ENCODE data around the gene GLUL. TPM values are rescaled to one million over a fixed set of nuclear protein-coding genes. Genes with fewer than 3 reads are reported as not detected.
"Not testable (repeated sequence)": the region's sequence is repeated elsewhere in the genome, so short reads cannot be mapped to it uniquely, and the experiment has no call there.

Gene GLUL
- total RNA-seq, 1 donor from 2014 or later, result 496 TPM

GRCh38 chr1:182368358-182368757 lies 23.2 kb downstream of the GLUL start:
- no peak for DNase-seq (ENCODE audit: low spot score)

- no peak for DNase-seq (ENCODE audit: low spot score)
Observed at GRCh38 chr1:182367926-182368325, 23.7 kb downstream of the GLUL start.

- no peak for DNase-seq (ENCODE audit: low spot score)
Observed at GRCh38 chr1:182366596-182366995, 25.0 kb downstream of the GLUL start.

- DNase-seq (ENCODE audit: low spot score), result no peak
Observed at GRCh38 chr1:182359645-182360044, 31.9 kb downstream of the GLUL start.

- DNase-seq (ENCODE audit: low spot score), result no peak
Observed at GRCh38 chr1:182357913-182358312, 33.7 kb downstream of the GLUL start.

DNA sequence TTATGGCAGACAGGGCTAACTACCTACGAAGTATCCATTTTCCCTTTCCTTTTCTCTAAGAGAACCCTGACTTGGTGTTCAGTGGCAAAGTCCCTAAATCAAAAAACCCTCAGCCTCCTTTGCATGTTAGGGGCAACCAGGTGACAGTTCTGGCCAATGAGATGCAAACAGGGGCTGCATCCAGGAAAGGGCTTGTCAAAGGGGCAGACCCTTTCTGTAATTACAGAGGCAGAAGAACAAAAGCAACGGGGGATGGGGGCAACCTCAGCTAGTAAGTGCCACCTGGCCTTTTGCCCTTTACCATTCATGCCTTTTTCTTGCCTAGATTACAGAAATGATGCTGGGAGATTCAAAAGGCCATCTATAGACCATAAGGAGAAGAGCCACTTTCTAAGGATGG lies 34.4 kb downstream of the GLUL start:
- DNase-seq (ENCODE audit: low spot score), result no peak

- DNase-seq (ENCODE audit: low spot score), result no peak
Observed at GRCh38 chr1:182355723-182356098, 35.9 kb downstream of the GLUL start.

DNA sequence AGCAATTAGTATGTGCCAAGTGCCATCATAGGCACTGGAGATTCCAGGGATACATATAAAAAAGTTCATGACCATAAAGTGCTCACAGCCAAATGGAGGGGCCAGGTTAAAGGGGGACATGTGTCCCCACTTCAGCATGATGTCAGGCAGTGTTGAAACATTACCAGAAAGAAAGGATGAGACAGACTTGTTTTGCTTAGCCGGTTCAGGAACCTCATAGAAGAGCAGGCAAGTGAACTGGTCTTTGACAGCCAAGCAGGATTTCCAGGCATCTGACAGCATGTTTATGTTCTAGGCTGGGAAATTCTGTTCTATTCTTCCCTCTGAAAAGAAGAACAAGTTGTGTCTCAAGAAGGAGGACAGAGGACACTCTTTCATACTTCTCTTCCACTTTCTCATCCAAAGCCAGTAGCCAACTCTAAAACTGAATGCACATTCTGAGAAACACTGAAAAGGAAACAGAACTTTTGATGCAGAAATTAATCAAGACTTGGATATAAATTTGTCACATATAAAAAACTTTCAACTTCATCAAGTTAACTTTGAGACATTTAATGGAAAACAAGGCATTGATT lies 39.7 kb downstream of the GLUL start:
- no peak for DNase-seq (ENCODE audit: low spot score)

DNA sequence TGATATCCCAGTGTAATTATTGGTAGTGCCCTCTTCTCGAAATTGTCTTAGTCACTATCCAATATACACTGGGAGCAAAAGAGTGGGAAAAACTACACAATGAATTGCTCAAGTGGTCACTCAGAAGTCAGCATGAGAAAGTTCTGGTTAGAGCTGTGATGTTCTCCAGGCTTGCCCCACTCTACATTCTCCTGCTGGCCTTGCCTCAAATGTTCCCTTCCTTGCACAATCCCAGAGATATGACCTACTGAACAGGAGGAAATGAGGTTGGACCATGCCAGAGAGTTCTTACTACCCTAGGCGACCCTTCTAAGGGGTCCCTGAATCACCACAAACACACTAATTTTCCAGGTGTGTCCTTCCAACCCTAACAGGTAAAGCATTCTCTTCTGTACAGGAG lies 40.8 kb downstream of the GLUL start:
- no peak for DNase-seq (ENCODE audit: low spot score)

- DNase-seq (ENCODE audit: low spot score), result peak; percentile 37
Observed at GRCh38 chr1:182348961-182349747, 42.4 kb downstream of the GLUL start.

DNA sequence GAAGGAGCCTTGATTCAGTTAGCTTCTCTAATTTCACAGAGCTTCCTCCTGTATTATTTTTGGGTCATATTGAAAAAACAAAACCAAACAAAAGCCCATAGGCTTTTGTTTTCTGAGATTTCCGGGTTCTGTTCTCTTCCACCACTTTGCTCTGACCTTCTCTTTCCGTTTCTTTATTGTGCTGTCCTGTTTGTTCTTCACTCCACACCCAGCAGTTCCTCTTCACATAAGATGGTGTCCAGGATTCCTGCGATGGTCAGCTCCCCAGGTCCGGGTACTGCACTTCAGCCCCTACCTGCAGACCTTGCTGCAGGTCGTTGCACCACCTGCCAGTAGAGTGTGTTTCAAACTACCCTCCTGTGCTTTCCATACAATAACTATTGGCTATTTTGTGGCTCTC lies 44.6 kb downstream of the GLUL start:
- no peak for DNase-seq (ENCODE audit: low spot score)

DNA sequence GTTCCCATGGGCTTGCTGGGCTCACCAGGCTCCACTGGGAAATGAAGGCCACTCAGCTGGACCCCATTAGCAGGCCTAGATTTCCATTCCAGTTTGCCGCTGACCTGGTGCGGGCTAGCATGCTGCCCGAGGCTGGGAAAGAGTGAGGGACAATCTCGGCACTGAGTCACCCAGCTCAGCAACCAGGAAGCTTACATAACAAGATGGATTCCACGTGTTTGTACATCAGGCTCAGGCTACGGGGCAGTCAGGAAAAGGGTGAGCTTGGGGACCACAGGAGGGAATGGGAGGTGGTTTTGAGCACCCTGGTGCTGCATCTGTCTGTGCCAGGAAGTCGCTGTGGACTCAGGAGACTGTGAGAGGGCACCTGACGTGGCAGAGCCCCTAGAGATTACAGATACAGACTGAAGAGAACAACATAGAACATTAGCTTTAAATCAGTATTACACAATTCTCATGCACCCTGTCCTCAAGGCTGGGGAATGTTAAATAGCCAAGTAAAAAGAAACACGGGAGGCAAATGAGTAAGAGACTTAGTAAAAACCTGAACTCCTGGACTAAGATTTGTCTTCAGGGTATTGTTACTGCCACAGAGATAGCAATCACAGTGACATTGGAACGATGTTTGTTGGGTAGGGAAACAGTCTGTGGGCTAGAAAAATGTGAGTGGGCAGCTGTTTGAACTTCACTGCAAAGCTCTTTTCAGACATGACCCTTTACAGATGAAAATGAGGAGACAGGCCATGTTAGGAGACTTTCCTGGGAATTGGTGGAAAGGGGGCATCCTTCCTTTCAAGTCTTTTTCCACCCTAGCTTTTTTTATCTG lies 51.1 kb downstream of the GLUL start:
- no peak for DNase-seq (ENCODE audit: low spot score)

- DNase-seq (ENCODE audit: low spot score), result no peak
Observed at GRCh38 chr1:182339684-182340083, 51.9 kb downstream of the GLUL start.

GRCh38 chr1:182338806-182339370 lies 52.7 kb downstream of the GLUL start:
- no peak for DNase-seq (ENCODE audit: low spot score)

DNA sequence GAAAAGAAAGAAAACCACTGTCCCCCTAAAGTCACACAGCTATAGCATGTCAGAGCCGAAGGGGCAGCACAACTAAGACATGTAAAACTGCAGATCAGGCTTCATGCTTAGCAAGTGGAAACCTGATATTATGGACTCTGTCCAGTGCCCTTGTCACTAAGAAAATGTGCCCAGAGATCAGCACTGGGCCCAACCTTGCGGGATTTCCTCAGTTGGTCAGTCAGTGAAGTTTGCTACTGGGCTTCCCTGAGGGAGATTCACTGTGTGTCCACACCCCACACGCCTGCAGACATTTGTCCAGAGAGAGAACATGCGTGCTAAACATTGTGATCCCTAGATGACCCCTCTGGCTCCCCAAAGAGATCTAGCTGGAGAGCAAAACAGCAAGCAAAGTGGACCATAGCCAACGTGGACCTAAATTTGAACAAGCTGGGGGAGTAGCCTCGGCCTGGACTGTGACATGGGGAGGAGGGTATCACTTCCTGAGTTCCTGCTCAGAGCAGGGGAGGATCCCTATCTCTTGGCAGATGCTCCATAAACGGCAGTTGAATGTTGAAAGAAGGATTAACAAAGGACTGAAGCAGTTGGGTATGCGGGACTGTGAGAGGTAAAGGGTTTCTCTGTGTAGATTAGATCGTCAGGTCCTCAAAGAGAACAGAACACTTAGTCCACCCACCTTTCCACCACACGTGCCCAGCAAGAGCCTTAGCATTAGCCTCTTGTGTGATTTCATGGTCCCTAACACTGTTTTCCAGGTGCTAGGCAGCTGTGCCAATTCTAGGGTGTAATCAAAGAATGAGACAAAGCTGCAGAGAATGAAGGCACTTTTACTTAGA lies 53.6 kb downstream of the GLUL start:
- DNase-seq (ENCODE audit: low spot score), result peak; percentile 13

DNA sequence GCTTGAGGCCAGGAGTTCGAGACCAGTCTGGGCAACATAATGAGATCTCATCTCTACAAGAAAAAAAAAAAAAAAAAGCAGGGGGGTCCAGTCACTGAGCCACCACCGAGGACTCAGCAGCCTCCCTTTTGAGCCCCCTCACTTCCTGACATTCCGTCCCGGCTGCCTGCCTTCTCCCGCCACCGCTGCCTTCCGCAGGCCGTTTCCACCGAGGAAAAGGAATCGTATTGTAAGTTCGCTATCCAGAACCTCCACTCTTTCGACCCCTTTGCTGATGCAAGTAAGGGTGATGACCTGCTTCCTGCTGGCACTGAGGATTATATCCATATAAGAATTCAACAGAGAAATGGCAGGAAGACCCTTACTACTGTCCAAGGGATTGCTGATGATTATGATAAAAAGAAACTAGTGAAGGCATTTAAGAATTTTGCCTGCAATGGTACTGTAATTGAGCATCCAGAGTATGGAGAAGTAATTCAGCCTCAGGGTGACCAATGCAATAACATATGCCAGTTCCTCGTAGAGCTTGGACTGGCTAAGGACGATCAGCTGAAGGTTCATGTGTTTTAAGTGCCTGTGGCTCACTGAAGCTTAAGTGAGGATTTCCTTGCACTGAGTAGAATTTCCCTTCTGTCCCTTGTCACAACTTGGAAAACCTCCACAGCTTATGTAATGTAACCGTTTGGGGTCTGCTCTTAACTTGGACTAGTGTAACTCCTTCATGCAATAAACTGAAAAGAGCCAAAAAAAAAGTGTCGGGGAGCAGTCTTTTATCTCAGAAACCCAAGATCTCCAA lies 55.6 kb downstream of the GLUL start:
- DNase-seq (ENCODE audit: low spot score), result no peak

DNA sequence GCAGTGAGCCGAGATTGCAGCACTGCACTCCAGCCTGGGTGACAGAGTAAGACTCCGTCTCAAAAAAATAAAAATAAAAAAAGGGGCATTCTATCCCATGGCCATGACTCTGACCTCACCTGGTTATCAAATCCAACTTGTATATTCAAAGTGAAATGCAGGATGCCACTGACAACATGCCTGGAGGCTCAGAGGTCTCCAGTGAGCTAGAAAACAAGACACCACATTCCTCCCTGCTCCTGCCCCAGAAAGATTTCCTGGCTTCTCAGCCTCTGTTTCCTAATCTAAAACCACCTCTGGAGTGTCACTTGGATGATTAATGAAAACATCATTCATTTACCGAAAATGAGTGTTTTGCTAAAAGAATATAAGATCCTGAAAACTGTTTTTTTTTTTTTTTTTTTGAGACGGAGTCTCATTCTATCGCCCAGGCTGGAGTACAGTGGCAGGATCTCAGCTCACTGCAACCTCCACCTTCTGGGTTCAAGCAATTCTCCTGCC lies 58.5 kb downstream of the GLUL start:
- not testable (repeated sequence) for DNase-seq (ENCODE audit: low spot score)

- peak; percentile 65 for DNase-seq (ENCODE audit: low spot score)
Observed at GRCh38 chr1:182332261-182333060, 59.1 kb downstream of the GLUL start.

All from umbilical cord (tissue), 2 donors.